AG09319 (cell line): ENCODE measurements around the gene TMEM39A.

Experiments
- DNase-seq: peaks from one replicate; pipeline ENCODE4 v3.0.0-alpha.2; 2010; ENCODE audit warnings: low read depth; ENCODE audit errors: extremely low read depth
- CTCF ChIP-seq: IDR thresholded peaks from 2 replicates; pipeline ENCODE4 v1.5.1; 2011; ENCODE audit warnings: low read depth, mild to moderate bottlenecking, inconsistent platforms, low read length, moderate library complexity

Gene TMEM39A, protein sequence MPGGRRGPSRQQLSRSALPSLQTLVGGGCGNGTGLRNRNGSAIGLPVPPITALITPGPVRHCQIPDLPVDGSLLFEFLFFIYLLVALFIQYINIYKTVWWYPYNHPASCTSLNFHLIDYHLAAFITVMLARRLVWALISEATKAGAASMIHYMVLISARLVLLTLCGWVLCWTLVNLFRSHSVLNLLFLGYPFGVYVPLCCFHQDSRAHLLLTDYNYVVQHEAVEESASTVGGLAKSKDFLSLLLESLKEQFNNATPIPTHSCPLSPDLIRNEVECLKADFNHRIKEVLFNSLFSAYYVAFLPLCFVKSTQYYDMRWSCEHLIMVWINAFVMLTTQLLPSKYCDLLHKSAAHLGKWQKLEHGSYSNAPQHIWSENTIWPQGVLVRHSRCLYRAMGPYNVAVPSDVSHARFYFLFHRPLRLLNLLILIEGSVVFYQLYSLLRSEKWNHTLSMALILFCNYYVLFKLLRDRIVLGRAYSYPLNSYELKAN

DNA sequence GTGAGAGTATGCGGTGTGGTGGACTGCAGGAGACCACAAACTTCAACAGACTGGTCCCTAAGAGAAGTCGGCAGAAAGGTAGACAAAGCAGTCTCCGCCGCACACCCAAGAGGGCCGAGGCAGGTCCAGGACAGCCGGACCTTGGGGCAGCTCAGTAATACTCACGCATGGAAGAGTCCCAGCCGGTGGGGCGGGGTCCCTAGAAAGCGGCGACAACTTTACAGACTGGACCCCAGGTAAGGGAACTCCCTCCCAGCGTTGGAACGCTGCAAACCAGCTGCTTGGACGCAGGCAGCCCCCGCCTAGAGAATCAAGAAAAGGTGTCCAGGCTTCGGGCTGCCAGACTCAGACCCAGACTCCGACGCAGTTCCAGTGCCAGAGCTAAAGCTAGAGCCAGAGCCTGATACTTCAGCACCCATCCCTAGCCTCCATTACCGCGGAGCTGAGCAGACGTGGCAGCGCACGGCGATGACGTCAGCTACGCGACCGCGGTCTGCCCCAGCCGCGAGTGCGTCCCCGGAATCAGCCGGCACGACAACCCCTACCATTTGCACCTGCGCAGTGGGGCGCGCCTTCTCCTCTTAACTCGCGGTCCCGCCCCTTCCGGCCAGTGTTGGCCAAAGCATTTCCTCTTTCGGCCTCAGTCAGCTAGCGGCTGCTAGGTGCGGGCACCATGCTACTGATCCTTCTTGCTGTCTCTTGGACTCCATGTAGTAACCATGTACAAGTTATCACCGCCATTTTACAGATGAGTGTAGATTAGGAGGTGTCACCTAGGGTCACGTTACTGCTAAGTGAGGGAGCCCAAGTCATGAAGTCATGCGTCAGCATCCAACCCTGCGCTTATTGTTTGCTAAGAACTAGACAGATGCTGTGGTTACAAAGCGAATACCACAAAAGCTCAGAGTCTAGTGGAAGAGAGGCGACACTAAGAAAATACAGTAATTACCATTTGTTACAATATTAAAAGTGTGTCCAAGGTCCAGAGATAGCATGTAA is at the start of gene TMEM39A:
Gene TMEM39A, minus strand, starts transcription at position 445 of the 999 bp plus-strand sequence. CDS start 1,541 bp downstream, outside the sequence.
- no peak for TF ChIP-seq CTCF
- DNase-seq: peak; percentile 96

DNA sequence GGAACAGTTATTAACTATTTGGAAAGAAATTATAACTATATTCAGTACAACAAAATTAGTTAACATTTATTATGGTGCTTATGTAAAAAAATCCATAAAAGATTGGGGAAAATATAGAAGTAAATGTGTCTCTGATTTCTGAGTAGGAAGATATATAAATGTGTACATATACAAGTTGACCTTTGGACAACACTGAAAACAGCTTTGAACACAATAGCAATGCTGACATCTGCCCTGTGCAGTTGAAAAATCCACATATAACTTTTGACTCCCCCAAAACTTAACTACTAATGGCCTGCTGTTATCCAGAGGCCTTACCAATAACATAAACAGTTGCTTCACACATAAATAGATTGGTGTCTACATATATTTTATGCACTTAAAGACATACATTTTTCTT is 47.3 kb upstream of the TMEM39A start:
- no peak for TF ChIP-seq CTCF
- DNase-seq: no peak

DNA sequence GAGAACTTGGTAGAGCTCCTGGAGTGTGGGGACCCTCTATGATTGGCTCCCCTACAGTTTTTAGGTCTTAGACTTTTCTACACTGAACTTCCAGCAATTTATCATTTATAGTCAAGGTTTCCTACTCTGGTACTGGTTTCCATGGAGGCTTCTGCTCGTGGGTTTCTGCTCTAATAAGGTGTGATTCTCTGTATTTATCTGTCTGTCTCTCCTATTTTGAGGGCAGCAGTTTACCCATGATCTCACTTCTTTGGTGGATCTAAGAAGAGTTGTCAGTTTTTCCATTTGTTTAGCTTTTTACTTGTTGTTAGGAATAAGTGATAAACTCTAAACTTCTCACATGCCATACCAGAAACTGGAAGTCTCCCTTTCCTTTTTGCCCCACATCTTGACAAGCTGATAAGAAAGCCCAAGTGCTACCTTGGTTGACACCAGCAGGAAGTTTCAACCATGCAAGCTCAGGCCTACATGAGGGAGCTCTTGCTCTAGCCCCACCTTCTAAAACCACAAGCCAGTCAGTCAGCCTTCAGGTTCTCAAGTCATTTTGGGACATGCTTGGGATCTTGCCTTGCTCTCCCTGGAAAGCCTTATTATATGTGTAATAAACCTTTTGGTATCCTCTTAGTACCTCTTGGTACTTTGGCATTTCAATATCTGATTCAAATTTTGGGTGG is 44.9 kb upstream of the TMEM39A start:
- no peak for TF ChIP-seq CTCF
- DNase-seq: no peak

- no peak for DNase-seq
- no peak for TF ChIP-seq CTCF
These were observed 44.0 kb upstream of the TMEM39A start for GRCh38 chr3:119507404-119507803.

DNA sequence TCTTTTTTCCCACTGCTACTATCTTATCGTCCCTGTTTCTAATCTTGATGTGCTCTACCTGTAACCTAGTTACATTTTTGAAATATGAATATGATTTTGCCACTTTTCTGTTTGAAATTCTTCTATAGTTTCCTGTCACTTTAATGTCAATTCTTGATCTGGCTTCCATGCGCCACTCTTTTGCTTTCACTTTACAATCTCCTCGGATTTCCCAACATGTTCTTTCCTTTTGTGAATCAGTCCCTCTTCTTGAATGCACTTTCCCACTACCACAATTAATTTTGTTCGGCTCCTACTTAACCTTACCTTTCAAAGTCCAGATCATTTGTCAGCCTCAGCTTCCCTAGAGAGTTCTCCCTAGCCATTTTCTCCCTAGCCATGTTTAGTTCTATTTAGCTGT is 43.2 kb upstream of the TMEM39A start:
- TF ChIP-seq CTCF: no peak
- no peak for DNase-seq

- TF ChIP-seq CTCF: no peak
- DNase-seq: no peak
These were observed 37.5 kb upstream of the TMEM39A start for GRCh38 chr3:119500901-119501300.
